ENCODE measurements around the gene SPG7. TPM values are rescaled to one million over a fixed set of nuclear protein-coding genes. Genes with fewer than 3 reads are reported as not detected.

SPG7 gene
- total RNA-seq, 1 experiment from 2014 or later: 43.1 TPM

DNA sequence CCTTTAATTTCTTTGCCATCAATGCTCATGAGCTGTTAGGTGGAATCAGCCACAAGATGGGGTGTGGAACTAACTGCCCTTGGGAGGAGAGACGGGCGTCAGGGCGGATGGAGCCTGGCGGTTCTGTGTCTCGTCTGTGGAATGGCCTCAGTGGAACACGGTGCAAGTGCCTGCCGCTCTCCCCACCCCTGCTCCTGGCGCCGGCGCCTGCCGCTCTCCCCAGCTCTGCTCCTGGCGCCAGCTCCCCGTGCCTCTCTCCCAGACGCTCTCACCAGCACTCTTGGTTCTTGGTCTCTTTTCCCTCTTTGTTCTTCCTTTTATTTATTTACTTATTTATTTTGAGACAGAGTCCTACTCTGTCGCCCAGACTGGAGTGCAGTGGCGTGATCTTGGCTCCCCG lies 39.1 kb downstream of the SPG7 start:
- DNase-seq (ENCODE audit: low read depth): no peak

DNA sequence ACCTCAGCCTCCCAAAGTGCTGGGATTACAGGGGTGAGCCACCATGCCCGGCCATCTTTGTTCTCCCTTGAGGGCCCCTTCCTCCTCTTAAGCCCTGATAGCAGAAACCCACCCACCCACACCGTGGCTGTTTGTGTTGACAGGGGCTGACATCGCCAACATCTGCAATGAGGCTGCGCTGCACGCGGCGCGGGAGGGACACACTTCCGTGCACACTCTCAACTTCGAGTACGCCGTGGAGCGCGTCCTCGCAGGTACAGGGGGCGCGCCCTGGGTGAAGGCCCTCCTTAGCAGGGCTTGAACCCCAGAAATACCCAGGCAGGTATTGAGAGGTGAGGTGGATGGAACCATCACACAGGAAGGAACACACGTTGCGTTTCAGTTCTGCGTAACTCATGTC lies 39.7 kb downstream of the SPG7 start:
- DNase-seq (ENCODE audit: low read depth): no peak

DNA sequence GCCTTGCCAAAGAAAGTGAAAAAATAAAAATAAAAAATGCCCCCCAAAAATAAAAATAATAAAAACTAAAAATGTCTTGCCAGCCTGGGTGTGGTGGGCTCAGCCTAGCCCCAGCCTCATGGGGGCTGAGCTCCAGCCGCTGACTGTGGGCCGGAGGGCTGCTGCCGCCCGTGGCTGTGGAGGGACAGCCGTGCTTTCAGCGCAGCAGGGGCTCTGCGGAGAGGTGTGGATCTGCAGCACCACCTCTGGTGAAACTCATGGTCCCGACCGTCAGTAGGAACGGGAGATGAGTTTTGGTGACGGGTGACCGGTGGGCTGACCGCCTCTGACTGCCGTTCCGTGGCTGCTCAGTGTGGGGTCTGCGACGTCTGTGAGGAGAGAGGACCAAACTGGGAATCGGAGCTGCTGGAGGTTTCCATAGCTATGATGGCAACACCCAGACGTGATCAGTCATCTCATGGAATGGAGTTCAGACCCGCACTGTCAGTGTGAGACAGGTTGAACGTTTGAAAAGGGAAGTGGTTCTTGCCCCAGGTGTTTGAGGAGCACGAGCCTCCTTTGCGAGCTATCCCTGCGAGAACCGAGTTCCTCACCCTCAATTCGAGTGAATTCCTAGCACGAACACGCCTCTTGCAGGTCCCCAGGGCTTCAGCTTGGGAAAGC lies 40.3 kb downstream of the SPG7 start:
- no peak for DNase-seq (ENCODE audit: low read depth)

DNA sequence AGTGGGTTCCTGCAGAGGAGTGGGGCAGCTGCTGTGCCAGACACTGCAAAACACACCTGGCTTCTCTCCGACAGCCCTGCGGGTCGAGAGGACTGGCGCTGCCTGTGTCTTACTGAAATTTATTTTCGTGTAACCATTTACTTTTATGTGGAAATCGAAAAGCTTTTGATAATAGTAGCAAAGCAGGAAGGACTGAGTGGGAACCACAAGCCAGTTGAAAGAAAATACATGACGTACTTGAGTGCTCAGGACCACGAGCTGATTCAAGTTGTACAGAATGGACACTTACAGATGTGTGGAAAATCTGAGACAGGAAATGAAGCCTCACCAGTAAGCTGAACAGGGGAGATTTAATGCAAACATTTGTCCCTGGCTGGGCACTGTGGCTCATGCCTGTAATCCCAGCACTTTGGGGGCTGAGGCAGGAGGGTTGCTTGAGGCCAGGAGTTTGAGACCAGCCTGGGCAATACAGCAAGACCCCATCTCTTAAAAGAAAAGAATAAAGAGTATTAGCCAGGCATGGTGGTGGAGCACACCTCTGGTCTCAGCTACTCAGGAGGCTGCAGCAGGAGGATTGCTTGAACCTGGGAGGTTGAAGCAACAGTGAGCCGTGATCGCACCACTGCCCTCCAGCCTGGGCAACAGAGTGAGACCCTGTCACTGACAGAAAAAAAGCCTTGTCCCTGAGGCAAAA lies 41.0 kb downstream of the SPG7 start:
- no peak for DNase-seq (ENCODE audit: low read depth)

DNA sequence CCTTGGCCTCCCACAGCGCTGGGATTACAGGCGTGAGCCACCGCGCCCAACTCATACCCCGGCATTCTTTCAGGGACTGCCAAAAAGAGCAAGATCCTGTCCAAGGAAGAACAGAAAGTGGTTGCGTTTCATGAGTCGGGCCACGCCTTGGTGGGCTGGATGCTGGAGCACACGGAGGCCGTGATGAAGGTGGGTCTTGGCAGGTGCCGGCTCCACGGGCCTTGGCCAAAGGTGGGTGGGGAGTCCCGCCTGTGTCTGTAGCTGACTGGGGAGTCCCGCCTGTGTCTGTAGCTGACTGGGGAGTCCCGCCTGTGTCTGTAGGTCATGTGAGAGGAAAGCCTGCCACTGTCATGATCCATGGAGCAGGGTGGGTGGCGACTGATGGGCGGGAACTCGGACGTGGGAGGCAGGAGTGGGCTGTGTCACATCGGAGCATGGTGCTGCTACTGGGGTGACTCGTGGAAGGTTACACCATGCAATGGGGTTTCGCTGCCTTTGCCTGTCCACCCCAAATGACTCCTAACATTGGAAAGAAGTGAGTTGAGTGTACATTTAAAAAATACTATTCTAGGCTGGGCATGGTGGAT lies 42.3 kb downstream of the SPG7 start:
- DNase-seq (ENCODE audit: low read depth): no peak

DNA sequence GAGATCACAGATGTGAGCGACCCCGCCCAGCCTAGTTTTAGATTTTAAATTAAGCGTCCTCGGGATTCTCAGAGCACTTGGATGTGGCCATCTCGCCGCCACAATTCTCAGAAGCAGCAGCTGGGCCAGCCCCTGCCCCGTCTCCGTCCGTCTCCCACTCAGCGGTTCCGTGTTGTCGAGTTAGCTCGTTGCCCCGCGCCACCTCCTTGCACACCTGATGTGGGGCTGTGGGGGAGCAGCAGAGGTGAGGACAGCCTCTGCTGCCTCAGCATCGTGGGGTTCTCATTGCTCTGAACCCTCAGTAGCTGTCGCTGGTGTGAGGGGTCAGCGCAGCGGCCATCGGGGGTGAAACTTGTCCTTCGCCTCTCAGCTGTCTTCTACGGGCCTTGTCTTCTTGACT lies 44.1 kb downstream of the SPG7 start:
- no peak for DNase-seq (ENCODE audit: low read depth)

DNA sequence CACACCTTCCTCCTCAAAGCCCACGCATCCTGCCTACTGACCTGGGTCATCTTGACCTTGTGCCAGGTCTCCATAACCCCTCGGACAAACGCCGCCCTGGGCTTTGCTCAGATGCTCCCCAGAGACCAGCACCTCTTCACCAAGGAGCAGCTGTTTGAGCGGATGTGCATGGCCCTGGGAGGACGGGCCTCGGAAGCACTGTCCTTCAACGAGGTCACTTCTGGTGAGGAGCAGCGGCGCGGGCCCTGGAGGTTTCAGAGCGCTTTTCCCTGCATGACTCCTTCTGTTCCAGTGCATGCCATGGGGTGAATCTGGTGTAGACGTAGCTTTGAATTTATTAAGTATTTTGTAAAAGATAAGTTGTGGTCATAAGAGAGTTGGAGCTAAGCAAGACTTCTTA lies 44.7 kb downstream of the SPG7 start:
- no peak for DNase-seq (ENCODE audit: low read depth)

DNA sequence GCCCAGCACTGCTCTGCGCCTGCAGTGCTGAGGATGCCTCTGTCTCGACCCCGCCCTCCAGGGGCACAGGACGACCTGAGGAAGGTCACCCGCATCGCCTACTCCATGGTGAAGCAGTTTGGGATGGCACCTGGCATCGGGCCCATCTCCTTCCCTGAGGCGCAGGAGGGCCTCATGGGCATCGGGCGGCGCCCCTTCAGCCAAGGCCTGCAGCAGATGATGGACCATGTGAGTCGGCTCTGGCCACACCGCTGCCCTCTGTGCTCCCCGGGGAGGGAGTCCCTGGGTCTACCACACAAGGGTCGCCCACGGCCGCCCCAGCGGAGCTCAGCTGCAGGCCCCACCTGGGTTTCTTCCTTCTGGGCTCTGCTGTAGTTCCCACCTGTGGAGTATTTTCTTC lies 45.5 kb downstream of the SPG7 start:
- DNase-seq (ENCODE audit: low read depth): no peak

DNA sequence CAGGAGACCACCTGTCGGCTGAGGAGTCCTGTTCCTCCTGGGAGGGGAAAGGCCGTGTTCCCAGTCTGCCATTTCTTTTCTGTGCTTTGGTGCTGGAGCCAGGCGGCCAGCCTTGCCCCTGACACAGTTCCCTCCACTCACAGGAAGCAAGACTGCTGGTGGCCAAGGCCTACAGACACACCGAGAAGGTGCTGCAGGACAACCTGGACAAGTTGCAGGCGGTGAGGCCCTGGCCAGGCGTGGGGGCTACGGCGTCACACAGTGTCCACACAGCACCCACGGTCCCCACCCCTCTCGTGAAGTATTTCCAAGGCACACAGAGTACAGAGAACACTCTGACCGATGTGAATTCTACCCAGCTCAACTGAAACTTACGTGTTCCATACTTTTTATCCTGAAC lies 46.1 kb downstream of the SPG7 start:
- DNase-seq (ENCODE audit: low read depth): no peak

DNA sequence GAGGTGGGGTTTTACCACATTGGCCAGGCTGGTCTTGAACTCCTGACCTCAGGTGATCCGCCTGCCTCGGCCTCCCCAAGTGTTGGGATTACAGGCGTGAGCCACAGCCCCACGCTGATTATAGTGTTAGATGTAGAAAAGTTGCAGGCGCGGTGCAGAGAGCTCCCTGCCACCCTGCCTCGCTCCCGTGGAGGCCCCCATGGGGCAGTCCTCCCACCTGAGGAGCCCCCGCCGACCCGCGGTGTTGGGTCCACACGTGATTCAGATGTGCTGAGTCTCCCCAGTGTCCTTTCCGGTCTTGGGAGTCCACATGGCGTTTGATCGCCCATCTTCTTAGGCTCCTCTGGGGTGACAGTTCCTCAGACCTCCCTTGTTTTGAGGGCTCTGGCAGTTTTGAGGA lies 47.1 kb downstream of the SPG7 start:
- DNase-seq (ENCODE audit: low read depth): no peak

DNA sequence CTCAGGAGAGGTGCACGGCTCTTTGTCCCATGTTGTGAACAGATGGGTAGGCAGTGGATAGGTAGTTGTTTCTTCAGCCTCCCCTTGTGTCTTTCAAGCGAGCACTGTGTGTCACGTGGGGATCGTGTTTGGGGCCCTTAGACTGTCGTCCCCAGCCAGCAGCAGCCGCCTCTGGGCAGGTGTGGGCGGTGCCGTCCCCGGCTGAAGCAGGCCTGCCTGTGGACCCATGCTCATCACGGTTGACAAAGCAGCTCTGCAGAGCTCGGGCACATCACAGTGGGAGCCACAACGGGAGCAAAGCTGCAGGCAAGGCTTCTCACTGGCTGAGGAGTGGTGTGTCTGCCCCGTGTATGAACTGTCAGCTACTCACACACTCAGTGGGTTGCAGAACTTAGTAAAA lies 47.6 kb downstream of the SPG7 start:
- no peak for DNase-seq (ENCODE audit: low read depth)

DNA sequence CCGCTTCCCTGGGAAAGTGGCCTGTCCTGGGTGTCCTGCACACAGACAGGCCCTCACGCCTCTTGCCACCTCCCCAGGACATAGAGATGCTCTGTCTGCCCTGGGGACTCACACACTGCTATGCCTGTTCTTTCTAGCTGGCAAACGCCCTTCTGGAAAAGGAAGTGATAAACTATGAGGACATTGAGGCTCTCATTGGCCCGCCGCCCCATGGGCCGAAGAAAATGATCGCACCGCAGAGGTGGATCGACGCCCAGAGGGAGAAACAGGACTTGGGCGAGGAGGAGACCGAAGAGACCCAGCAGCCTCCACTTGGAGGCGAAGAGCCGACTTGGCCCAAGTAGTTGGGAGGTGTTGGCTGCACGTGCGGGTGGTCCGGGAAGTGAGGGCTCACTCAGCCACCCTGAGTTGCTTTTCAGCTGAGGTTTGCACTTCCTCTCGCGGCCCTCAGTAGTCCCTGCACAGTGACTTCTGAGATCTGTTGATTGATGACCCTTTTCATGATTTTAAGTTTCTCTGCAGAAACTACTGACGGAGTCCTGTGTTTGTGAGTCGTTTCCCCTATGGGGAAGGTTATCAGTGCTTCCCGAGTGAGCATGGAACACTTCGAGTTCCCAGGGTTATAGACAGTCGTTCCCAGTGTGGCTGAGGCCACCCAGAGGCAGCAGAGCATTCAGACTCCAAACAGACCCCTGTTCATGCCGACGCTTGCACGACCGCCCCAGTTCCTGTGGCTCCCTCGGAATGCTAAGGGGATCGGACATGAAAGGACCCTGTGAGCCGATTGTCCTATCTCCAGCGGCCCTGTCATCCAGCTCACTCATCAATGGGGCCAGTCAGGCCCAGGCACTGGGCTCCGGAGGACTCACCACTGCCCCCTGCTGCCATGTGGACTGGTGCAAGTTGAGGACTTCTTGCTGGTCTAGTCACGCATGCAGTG lies 48.8 kb downstream of the SPG7 start:
- peak; percentile 60 for DNase-seq (ENCODE audit: low read depth)

DNA sequence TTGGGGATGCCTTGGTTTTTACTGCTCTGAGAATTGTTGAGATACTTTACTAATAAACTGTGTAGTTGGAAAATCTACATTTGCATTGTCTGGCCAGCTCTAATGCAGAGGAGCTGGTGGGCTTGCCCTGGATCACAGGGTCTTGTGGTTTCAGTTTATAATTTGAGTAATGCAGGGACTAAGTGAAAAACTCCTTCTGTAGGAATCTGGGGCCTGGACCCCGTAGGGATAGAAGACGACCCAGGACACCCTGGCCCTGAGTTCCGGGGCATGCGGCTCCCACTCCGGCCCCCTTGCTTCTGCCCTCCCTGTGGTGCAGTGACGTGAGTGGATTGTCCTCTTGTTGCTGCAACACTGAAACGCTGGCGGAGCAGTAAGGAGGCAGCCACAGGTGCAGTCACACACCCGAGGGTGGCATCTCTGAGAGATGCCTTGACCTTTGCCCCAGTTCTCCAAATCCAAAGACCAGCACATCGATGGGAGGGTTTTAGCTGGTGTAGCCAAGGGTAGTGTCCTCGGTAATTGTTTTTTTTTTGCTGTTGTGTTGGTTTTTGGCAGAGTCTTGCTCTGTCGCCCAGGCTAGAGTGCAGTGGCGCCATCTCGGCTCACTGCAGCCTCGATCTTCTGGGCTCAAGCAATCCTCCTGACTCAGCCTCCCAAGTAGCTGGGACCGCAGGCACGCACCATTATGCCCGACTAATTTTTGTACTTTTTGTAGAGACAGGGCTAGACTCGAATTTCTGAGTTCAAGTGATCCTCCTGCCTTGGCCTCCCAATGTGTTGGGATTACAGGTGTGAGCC lies 49.7 kb downstream of the SPG7 start:
- DNase-seq (ENCODE audit: low read depth): no peak

DNA sequence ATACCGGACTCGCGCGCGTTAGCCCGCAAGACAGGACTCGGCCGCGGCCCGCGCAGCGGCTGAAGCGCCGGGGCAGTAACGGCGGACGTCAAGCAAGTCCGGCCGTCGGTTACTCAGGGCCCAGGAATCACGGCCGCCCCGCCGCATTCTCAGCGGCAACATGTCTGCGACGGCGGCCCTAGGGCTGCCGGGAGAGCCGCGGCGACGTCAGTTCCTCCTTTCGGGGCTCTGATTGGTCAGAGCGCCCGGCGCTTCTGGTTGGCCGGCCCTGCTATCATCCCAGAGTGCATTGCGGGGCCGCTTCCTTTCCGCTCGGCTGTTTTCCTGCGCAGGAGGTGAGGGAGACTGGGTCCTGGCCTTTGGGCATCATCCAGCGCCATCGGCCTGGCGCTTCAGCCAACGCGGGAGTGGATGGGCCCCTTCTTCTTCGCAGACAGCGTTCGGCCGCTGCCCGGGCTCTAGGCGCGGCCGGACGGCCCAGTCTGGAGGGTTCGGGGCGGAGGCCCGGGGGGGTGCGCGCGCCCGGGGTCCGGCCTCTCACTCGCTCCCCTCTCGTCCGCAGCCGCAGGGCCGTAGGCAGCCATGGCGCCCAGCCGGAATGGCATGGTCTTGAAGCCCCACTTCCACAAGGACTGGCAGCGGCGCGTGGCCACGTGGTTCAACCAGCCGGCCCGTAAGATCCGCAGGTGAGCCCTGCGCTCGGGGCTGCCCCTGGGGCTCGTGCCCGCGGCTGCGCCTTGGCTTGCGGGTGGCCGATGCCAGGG lies 52.4 kb downstream of the SPG7 start, which contains the start of gene RPL13:
Gene RPL13, plus strand, starts transcription at position 305 of the 764 bp plus-strand sequence. Its CDS starts 278 bp downstream, at position 583.
- peak; percentile 95 for DNase-seq (ENCODE audit: low read depth)

DNA sequence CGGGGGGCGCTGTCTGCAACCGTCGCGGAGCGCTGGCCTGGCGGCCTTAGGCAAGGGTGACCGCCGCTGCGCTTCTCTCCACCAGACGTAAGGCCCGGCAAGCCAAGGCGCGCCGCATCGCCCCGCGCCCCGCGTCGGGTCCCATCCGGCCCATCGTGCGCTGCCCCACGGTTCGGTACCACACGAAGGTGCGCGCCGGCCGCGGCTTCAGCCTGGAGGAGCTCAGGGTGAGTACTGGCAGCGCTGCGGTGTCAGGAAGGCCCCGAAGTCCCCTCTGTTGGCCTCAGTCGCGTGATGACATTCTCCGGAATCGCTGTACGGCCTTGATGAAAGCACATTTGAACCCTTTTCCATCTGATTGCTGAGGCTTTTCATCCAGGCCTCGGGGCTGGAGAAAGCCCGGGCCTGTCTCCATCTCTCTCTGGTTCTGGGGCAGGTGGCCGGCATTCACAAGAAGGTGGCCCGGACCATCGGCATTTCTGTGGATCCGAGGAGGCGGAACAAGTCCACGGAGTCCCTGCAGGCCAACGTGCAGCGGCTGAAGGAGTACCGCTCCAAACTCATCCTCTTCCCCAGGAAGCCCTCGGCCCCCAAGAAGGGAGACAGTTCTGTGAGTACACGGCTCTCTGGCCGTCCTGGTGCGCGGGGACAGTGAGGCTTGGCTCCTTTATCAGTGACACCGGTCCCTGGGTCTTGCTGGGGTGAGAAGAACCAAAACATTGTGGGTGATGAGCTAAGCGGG lies 53.1 kb downstream of the SPG7 start:
- DNase-seq (ENCODE audit: low read depth): no peak

DNA sequence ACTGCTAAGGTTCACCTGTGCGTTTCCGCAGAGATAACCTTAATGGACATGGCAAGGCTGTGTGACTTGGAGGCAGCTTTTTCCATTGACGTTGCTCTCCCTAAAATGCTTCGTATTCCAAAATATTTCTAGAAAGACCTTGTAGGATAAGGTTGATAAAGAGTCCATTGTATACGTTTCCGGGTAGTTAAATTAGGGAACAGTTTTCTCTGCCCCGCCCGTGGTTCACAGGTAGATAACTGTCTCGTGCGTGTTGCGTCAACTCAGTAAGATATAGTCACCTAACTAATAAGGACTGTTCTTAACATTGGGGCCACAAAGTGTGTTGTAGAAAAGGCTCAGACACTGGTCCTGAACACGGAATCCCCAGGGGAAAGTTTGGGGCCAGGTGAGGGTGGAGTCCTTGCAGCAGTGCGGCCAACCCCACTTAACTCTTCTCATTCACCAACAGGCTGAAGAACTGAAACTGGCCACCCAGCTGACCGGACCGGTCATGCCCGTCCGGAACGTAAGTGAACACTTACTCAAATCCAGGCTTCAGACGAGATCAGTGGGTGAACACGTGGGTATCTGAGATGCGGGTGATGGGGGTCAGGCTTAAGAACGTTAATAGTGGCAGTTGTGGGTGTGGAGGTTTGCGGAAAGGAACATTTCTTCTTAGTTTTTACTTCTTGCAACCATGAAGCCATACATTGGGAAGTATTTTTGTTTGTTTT lies 53.8 kb downstream of the SPG7 start:
- no peak for DNase-seq (ENCODE audit: low read depth)

DNA sequence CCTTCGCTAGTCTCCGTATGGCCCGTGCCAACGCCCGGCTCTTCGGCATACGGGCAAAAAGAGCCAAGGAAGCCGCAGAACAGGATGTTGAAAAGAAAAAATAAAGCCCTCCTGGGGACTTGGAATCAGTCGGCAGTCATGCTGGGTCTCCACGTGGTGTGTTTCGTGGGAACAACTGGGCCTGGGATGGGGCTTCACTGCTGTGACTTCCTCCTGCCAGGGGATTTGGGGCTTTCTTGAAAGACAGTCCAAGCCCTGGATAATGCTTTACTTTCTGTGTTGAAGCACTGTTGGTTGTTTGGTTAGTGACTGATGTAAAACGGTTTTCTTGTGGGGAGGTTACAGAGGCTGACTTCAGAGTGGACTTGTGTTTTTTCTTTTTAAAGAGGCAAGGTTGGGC lies 54.7 kb downstream of the SPG7 start:
- DNase-seq (ENCODE audit: low read depth): no peak

DNA sequence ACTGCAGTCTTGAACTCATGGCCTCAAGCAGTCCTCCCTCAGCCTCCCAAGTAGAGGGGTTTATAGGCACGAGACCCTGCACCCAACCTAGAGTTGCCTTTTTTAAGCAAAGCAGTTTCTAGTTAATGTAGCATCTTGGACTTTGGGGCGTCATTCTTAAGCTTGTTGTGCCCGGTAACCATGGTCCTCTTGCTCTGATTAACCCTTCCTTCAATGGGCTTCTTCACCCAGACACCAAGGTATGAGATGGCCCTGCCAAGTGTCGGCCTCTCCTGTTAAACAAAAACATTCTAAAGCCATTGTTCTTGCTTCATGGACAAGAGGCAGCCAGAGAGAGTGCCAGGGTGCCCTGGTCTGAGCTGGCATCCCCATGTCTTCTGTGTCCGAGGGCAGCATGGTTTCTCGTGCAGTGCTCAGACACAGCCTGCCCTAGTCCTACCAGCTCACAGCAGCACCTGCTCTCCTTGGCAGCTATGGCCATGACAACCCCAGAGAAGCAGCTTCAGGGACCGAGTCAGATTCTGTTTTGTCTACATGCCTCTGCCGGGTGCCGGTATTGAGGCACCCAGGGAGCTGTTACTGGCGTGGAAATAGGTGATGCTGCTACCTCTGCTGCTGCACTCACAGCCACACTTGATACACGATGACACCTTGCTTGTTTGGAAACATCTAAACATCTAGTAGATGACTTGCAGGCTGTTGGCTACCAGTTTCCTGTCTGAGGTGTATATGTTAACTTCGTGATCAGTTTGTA lies 55.6 kb downstream of the SPG7 start:
- DNase-seq (ENCODE audit: low read depth): no peak

Measured in Daoy (cell line).